Nephron progenitor cell (in vitro differentiated cells): ENCODE results near the gene WASF3.

Source experiments
- DNase-seq: peaks from one replicate; pipeline ENCODE4 v3.0.0; 2021
- H3K27ac Mint-ChIP-seq: 2 replicates; pipeline ENCODE4 v1.8.0; 2021; ENCODE audit warnings: mild to moderate bottlenecking, moderate library complexity, mixed read lengths
- H3K27me3 Mint-ChIP-seq: 2 replicates; pipeline ENCODE4 v1.8.0; 2021; ENCODE audit warnings: mild to moderate bottlenecking, low read depth, mixed read lengths; ENCODE audit not compliant: poor library complexity
- H3K36me3 Mint-ChIP-seq: 2 replicates; pipeline ENCODE4 v1.8.0; 2021; ENCODE audit warnings: low read depth, mixed read lengths
- H3K4me1 Mint-ChIP-seq: 2 replicates; pipeline ENCODE4 v1.8.0; 2021; ENCODE audit warnings: mixed read lengths
- H3K4me3 Mint-ChIP-seq: 2 replicates; pipeline ENCODE4 v1.8.0; 2021; ENCODE audit warnings: mild to moderate bottlenecking, moderate library complexity, mixed read lengths
- H3K9me3 Mint-ChIP-seq: 2 replicates; pipeline ENCODE4 v1.8.0; 2021; ENCODE audit warnings: mild to moderate bottlenecking, moderate library complexity, mixed read lengths
- TF ChIP-seq, protein P1 (sequence below): fragments of 200-600 bp; sonication (generic); IDR thresholded peaks from 2 replicates; pipeline ENCODE4 v1.5.0; 2021; ENCODE audit warnings: antibody characterized with exemption

Gene WASF3, protein sequence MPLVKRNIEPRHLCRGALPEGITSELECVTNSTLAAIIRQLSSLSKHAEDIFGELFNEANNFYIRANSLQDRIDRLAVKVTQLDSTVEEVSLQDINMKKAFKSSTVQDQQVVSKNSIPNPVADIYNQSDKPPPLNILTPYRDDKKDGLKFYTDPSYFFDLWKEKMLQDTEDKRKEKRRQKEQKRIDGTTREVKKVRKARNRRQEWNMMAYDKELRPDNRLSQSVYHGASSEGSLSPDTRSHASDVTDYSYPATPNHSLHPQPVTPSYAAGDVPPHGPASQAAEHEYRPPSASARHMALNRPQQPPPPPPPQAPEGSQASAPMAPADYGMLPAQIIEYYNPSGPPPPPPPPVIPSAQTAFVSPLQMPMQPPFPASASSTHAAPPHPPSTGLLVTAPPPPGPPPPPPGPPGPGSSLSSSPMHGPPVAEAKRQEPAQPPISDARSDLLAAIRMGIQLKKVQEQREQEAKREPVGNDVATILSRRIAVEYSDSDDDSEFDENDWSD

DNA sequence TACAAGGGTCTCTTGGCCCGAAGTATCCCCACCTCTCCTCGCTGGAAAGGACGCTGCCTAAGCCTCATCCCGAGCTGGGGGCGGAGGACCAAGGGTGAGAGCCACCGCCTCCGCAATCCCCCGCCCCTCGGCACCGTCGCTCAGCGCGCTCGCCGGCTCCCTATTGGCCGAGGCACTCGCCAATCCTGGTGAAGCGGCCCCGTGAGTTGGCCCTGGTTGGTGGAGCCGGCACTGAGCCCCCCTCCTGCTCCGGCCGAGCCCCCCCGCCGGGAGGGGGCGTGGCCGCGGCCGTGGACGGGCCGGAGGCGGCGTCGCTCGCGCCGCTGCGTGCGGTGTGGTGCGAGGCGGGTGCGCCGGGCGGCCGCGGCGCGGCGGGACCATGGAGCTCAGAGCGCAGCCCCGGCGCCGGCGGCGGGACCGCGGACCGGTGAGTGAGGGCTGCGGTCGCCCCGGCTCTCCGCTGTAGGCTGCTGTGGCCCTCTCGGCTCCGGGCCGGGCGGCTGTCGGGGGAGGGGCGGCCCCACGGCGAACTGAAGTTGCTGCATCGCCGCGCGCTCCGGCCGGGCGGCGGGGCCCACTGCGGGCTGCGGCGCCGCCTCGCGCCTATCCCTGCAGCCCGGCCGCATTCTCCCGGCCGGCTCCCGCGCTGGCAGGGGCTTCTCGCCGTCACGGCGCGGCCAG is at the start of gene WASF3:
TSS of gene WASF3 (plus strand) at position 291 of the 681 bp plus-strand sequence. CDS start 84,588 bp downstream, outside the sequence.
- Mint-ChIP-seq H3K9me3 (peaks cover 12% of the 10 kb centered on the region), H3K27me3 (peaks cover 3% of the 10 kb centered on the region), H3K4me3 (peak within 1 kb of the TSS; percentile 92), H3K4me1 (peaks cover 16% of the 10 kb centered on the region), H3K27ac (no peak within 1 kb of the TSS), H3K36me3 (no peaks in the 10 kb centered on the region)
- peak; percentile 98 for DNase-seq
- TF ChIP-seq, protein P1, sequence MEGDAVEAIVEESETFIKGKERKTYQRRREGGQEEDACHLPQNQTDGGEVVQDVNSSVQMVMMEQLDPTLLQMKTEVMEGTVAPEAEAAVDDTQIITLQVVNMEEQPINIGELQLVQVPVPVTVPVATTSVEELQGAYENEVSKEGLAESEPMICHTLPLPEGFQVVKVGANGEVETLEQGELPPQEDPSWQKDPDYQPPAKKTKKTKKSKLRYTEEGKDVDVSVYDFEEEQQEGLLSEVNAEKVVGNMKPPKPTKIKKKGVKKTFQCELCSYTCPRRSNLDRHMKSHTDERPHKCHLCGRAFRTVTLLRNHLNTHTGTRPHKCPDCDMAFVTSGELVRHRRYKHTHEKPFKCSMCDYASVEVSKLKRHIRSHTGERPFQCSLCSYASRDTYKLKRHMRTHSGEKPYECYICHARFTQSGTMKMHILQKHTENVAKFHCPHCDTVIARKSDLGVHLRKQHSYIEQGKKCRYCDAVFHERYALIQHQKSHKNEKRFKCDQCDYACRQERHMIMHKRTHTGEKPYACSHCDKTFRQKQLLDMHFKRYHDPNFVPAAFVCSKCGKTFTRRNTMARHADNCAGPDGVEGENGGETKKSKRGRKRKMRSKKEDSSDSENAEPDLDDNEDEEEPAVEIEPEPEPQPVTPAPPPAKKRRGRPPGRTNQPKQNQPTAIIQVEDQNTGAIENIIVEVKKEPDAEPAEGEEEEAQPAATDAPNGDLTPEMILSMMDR, result no peak

DNA sequence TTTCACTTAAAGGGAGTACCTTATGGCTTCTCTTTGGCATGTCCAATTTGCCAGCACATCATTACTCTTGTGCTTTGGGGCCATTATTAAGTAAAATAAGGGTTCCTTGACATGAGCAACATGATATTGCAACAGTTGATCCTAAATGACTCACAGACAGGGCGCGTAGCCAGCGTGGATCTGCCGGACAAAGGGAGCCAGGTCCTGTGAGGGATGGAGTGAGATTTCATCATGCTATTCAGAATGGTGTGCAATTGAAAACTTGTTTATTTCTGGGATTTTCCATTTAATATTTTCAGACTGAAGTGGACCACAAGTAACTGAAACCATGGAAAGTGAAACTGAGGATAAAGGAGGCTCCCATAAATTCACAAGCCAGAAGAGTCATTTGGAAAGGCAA is 48.6 kb upstream of the WASF3 start:
- no peaks in the 10 kb centered on the region for H3K27me3 Mint-ChIP-seq

DNA sequence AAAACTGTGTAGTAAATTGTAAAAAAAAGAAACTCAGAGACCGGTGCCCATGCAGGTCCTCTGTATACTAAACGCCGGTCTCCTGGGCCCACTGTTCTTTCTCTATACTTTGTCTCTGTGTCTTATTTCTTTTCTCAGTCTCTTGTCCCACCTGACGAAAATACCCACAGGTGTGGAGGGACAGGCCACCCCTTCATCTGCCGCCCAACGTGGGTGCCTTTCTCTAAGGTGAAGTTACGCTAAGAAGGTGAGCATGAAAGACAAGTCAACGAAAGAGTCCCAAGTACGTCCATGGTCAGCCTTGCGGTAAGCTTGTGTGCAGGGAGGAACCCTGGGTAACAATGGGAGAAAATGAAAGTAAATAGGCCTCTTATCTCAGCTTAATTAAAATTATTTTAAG is 48.0 kb upstream of the WASF3 start:
- peaks cover 55% of the 10 kb centered on the region for H3K9me3 Mint-ChIP-seq
- H3K4me1 Mint-ChIP-seq, result peaks cover 5% of the 10 kb centered on the region
- H3K27me3 Mint-ChIP-seq, result no peaks in the 10 kb centered on the region
- no peak overlapping the region for H3K27ac Mint-ChIP-seq
- H3K36me3 Mint-ChIP-seq, result peaks cover 8% of the 10 kb centered on the region
- DNase-seq, result no peak
- TF ChIP-seq, protein P1, result no peak
- H3K4me3 Mint-ChIP-seq, result no peak overlapping the region

More for the DNA sequence above, 48.6 kb upstream of the WASF3 start:
- H3K27ac Mint-ChIP-seq, result no peak overlapping the region
- peaks cover 8% of the 10 kb centered on the region for H3K36me3 Mint-ChIP-seq
- TF ChIP-seq, protein P1, result no peak
- H3K4me3 Mint-ChIP-seq, result no peak overlapping the region
- peaks cover 55% of the 10 kb centered on the region for H3K9me3 Mint-ChIP-seq
- H3K4me1 Mint-ChIP-seq, result peaks cover 5% of the 10 kb centered on the region
- DNase-seq, result no peak

DNA sequence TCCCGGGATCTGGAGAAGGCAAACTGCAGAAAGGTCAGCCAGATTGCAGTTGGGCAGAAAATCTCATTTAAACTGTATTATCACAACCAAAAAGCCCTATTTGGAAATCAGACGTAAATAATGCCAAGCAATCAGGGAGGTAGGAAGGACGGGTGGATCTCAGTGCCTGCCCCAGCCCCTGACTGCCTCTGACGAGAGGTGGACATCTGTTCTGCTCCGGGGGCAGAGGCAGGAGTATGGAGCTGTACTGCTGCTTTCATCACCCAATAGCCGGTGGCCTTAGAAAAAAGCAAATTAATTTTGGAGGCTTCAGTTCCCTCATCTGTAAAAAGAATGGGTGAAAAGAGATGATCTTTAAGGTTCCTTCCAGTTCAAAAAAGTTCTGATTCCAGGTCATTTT is 43.6 kb upstream of the WASF3 start:
- Mint-ChIP-seq H3K4me3 (no peak overlapping the region), H3K4me1 (peaks cover 12% of the 10 kb centered on the region), H3K27ac (no peak overlapping the region), H3K9me3 (peaks cover 32% of the 10 kb centered on the region), H3K36me3 (peaks cover 8% of the 10 kb centered on the region), H3K27me3 (peaks cover 2% of the 10 kb centered on the region)
- no peak for DNase-seq
- TF ChIP-seq, protein P1, result no peak

DNA sequence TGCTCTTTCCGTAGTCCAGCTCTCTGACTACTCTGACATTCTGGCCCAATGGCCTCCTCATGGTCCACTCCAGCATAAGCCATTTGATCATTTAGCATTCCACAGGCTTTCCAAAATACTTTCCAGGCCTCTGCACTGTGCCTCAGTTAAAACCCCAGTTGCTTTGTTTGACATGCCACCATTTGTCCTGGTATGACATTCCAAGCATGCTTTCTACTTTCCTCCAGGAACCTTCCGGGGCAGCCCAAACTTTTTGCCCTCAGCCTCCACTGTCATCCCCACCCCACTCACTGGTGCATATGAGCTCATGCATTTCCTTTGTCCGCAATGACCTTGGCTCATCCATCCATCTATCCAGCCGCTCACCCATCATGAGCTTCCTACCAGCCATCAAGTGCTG is 41.8 kb upstream of the WASF3 start:
- no peak overlapping the region for H3K27ac Mint-ChIP-seq
- H3K27me3 Mint-ChIP-seq, result peaks cover 2% of the 10 kb centered on the region
- peaks cover 18% of the 10 kb centered on the region for H3K9me3 Mint-ChIP-seq
- peaks cover 12% of the 10 kb centered on the region for H3K4me1 Mint-ChIP-seq
- no peak overlapping the region for H3K4me3 Mint-ChIP-seq
- TF ChIP-seq, protein P1, result no peak
- no peak for DNase-seq
- H3K36me3 Mint-ChIP-seq, result no peaks in the 10 kb centered on the region
